Epidermal melanocyte (primary cell): ENCODE measurements around the gene ATP2B2.

Source experiments
- DNase-seq: peaks from one replicate; pipeline ENCODE4 v3.0.0; 2011; ENCODE audit warnings: low spot score; ENCODE audit not compliant: insufficient read length

Gene ATP2B2

DNA sequence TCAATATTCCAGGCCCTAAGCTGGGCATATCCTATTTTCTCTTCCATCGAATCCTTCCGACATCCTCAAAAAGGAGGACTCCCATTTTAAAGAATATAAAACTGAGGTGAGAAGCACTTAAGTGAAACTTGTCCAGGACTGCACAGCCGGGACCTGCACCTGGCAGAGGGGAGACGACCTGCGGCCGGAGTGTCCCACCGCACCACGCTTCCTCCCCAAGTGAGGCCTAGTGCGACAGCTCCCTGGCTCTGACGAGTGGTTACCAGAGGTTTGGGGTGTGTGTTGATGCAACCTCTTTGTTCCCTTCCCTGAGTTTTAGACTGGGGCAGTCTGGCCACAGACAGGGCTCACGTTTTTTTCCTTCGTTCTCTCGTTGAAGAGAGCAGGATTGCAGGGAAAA is 24.9 kb upstream of the ATP2B2 start:
- no peak for DNase-seq

DNA sequence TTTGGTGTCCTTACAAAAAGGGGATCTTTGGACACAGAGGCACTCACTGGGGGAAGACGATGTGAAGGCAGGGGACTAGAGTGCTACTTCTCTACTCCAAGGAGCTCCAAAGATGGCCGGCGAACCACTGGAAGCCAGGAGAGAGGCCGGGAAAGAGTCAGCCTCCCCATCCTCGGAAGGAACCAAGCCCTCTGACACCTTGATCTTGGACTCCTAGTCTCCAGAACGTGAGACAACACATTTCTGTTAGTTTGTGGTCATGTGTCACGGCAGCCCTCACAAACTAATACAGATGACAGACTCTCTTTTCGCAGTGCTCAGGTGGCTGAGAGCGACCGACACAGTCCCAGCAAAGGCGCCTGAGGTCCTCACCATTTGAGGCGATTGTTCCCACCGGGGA is 24.4 kb upstream of the ATP2B2 start:
- no peak for DNase-seq

DNA sequence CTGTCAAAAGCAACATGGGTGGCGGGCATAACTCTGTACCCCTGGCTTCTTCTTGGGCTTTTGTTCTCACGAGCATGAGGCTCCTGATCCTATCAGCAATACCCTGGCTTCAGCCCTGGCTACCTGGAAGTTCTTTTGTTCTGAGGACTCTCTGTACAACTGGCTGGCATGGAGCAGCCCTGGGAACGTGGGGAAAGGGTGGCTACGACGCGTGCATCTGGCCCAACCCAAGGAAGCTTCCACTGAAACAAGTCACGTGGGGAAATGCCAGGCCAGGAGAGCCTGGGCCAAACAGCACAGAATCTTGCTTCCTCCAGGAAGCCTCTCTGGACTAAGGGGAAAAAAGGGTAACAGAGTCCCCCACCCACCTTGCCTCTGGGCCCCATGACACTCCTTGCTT is 22.7 kb upstream of the ATP2B2 start:
- no peak for DNase-seq

DNA sequence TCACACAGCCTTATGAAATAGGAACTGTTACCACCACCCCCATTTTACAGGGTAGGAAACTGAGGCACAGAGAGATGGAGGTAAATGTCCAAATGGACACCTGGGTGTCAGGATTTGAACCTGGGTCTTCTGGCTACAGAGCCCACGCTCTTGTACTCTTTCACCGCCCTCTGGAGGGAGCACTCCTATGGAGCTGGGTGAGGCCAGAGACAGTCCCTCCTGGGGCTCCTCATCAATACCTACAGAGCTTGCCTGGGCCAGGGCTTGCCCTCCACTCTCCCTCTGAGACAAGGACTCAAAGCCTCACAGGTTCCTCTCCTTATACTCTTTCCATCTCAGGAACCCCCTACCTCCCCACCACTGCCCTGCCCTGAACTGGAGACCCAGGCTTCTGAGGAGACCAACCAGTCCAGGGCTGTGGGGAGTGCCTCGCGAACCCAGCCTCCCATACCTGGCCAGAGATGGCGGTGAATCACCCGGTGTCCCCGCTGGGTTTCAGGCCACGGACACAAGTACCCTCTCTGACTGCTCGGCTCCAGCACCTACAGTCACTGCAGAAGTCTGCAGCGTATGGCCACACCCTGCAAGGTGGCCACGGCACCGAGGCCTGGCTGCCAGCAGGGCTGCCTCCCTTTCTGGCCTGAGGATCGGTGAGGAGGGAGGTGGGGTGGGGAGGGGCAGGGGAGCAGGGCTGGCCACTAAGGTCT is 22.1 kb upstream of the ATP2B2 start:
- DNase-seq, result no peak

DNA sequence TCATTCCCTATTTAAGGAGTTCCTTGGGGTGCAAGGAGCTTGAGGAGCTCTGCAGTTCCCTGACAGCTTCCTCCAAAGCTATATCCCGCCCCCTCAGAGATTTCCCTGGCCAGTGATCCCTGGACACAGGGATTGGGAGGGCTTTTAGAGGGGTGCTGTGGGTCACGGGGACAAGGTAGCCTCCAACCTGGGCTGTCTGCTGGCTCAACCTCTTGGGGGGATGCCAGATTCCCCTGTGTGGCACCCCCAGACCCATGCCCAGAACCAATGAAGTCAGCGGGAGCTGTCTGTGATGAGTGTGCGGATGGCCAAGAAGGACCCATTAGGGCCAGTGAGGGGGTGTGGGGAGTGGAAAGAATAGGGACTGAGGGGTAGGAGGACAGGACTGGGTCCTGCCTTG is 21.0 kb upstream of the ATP2B2 start:
- no peak for DNase-seq

DNA sequence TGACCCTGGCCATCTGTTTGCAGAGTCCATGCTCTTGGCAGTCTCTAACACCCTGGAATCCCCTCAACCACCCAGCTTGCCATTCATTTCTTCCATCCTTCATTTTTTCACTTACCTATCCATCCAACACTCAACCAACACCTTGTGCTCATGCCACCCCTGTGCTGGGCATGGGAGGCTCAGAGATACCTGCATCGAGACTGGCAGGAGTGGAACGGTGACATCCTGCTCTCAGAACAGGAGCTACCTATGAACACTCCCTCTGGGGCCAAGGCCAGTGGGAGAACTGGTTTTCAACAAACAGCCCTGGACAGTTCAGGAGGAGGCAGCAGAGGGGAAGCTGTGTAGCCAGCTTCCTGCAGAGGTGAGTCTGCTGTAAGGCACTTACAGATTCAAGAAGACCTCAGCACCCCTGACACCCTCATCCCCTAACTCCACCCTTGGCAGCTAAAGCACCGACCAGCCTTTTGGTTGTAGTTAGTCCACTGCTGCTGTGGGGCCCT is 19.5 kb upstream of the ATP2B2 start:
- no peak for DNase-seq

DNA sequence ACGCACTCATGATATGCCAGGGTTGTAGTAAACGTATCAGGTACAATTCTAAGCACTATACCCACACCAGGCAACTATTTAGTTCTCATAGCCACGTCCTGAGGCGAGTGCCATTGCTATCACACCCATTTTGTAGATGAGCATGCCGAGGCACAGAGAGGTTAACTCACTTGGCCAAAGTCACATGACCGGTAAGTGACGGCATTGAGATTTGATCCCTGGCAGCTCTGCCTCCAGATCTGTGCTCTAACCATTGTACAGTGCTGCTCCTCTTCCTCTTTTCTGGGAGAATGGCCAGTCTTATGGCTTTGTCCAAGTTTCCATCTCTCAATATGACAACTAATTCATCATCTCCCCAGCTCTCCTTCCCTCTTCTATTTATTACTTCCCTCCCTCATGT is 18.9 kb upstream of the ATP2B2 start:
- no peak for DNase-seq

DNA sequence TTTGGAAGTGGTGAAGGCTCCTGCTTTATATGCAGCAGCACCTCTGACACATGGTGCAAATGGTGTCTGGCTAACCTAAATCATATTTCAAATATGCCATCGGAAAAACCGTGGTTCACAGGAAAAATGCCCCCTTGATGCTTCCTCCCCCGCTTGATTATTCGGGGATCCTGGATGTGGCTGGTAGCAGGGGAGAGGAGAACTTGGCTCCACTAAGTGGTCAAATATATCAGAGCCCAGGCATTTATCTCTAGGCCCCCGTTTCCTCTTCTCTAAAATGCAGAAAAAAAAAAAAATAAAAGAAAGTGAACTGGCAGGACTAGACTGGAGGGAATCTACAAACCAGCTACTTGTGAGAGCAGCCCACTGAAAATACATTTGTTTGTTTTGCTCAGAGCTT is 18.2 kb upstream of the ATP2B2 start:
- no peak for DNase-seq

DNA sequence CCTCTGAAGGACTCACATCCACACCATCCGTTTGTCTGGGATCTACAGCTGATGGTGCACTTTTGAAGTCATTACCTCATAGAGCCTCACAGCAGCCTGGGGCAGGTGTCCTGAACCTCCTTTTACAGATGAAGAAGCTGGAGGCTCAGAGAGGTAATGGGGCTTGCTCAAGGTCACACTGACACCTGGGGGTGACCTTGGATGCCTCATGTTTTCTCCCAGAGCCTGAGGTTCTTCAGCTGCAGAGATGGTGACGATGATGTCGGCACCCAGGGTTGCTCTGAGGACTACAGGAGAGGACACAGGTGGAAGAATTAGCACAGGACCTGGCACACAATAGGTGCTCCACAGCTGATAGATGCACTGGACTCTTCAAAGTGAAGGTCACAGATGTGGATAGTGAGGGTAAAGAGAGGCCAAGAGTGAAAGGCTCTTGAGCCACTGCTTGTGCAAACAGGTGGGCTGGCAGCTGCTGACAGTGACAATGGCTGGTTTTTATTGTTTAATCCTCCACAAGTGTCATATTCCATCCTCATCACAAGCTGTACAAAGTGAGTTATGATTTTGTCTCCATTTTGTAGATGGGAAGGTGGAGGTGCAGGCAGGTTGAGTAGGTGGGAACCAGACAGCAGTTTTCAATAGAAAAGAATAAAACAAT is 17.4 kb upstream of the ATP2B2 start:
- no peak for DNase-seq

DNA sequence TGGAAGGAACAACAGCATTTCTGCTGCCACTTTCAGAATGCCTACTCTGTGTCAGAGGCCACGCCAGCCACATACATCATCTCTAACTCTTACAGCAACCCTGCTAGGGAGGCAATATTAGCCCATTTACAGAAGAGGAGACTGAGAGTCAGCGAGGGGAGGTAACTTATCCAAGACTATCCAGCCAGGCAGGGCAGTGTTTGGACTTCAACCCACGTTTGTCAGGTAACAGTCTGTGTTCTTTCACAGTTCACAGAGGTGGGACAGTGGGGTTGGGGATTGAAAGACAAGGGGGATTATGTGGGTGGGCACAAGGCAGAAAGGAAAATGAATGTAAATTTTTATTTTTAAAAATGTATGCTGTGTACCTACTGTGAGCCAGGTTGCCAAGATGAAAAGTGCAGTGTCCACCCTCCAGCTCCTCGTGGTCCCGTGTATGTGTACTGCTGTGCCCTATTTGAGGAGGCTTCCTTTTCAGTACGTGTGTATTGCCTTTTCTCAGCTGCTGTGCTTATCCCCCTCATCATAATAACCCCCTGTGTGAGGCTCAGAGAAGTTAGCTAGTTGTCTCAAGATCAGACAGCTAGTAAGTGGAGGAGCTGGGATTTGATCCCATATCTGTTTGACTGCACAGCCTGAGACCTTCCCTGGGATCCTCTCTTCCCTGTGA is 16.5 kb upstream of the ATP2B2 start:
- no peak for DNase-seq

DNA sequence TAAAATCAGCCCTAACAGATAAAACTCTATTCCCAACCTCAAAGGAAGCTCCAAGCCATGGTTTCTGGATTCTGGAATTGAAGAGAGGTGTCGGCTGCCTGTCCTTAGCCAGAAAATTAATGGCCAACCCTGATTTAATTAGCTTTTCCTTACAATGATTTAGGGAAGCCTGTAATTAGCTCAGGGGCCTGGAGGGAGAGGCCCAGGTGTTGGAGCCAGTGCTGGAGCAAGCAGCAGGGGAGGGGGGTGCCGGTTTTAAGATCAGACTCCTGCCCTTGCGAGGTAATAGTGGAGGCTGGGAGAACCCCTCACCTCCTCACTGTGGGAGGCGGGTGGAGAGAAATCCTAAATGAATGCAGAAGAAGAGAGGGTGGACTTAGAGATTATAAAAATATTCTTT is 14.7 kb upstream of the ATP2B2 start:
- DNase-seq, result no peak

DNA sequence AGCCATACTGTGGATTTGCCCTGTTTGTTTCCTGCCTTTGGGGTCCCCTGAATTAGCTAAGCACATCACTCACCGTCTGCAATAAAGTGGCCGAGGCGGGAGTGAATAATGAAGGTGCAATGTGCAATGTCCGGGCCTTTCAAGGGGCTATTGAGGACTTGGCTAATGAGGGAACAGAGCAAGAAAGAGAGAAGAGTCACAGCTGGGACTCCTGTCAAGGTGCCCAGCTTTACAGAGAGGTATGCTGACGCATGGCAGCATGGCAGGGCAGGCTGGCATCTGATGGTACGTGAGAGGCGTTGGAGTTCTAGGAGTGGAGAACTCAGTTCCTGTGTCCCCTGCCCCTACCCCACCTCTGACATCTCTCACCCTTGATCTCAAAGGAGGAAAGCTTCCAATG is 13.8 kb upstream of the ATP2B2 start:
- DNase-seq, result no peak

DNA sequence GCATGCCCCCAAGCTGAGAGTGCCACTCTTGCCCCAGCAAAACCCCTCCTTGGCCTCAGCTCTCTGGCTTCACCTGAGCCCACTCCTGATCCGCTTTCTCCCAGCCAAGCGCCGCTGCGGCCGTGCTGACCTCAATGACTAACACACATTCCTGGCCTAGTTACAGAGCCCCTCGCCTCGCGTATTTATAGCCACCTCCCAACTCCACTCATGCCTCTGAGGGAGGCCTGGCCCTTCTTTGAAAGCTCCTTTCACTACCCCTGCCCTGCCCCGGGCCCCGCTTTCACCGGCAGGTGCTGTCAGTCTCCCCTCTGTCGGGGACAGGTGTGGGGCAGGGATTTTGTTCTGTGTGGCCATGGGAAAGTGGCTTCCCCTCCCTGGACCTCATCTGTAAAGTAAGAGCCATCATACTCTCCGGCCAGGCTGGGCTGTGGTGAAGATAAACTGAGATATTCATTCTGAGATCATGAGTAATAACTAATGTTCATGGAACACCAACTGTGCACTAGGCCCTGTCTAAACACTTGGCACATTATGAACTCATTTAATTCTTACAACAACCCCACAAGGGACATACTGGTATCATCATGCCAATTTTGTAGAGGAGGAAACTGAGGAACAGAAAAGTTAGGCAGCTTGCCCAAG is 13.2 kb upstream of the ATP2B2 start:
- DNase-seq, result no peak

DNA sequence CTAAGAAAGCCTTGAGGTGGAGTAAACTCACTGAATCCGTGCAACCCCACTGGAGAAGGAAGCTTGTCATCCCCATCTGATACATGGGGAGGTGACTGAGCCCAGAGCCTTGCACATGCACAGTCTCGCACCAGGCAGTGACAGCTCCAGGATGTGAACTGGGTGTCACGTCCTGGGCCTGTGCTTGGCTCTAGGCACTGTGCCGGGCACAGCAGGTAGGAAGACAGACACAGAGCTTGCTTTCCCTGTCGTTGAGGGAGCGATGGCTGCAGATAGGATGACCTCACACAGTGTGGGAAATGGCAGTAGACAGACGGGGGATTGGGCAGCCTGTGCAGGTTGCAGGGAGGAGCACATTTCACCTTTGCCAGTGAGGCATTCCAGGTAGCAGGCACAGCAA is 12.2 kb upstream of the ATP2B2 start:
- DNase-seq, result no peak

DNA sequence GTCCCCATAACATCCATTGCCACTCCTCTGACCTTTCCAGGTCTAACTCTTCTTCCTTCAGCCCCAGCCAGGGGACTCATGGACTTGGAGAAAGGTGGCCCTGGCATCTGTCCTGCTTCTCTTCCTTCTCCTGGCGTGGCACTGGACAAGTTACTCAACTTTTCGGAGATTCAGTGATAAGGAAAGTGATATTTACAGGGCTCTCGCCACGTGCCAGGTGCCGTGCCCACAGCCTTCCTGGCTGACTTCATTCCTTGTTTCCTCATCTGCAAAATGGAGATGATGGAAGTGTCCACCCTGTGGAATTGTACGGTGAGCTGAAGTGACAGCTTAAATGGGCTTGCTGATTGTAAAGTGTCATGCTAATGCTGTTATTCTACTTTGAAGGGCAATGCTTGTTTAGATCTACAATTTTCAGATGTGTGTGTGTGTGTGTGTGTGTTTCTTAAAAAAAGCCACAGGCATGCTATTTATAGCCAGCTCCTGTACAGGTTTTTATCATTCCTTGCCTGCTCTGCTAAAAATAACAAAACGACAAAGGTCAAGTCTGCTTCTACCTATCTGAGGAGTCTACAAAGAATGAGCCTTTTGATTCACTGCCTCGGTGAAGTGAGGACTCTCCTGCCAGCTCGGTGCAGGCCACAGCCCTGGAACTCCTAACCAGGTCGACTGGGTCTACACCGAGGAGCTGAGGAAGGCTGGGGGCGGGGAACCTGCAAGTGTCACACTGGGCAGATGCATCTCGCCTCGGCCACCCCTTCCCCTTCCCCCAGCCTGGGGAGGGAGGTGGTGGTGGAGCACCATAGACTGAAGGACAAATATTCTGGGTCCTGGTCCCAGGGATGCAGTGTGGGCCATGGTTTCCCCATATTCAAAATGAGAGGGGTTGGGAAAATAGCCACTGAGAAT is 11.4 kb upstream of the ATP2B2 start:
- no peak for DNase-seq

DNA sequence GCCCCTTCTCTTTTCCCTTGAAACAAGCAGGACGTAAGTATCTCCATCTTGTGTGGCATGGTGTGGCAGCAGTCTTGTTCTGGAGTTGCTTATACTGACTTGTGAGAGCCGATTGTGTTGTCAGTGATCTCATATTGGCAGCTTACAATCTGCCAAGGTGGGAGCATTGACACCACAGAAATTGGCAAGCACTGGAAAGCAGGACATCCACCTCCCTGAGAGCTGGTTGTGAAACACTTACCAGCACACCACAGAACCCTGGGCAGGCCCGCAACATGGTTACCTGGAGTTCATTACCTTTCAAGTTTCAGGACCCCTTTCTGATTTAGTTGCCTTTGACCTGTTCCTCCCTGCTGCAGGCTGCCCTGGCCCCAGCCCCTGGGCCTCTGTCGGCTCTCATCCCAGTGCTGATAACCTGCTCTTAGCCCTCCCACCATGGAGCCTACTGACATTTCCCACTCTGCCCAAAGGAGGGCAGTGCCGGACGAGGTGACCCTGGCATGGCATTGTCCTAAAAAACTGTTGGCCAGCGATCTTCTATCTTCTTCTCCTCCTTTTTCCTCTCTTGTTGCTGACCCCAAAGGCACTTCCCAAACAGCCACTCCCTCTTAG is 10.6 kb upstream of the ATP2B2 start:
- no peak for DNase-seq

DNA sequence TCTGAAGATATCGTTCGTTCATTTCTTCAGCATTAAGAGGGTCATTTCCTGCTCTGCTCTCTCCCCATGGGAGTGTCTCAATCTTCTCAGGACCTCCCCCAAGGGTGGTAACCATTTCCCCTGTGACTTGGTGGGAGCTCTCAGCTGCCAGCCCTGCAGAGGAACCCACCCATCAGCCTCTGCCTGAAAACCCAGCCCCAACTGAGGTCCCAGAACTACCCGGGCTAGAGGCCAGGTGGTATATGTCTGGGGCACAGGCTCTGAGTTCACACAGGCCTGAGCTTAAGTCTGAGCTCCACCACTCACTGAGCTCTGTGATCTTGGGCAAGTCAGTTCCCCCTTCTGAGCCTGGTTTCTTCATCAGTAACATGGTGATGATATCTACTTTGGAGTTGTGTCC is 10.0 kb upstream of the ATP2B2 start:
- DNase-seq, result no peak

DNA sequence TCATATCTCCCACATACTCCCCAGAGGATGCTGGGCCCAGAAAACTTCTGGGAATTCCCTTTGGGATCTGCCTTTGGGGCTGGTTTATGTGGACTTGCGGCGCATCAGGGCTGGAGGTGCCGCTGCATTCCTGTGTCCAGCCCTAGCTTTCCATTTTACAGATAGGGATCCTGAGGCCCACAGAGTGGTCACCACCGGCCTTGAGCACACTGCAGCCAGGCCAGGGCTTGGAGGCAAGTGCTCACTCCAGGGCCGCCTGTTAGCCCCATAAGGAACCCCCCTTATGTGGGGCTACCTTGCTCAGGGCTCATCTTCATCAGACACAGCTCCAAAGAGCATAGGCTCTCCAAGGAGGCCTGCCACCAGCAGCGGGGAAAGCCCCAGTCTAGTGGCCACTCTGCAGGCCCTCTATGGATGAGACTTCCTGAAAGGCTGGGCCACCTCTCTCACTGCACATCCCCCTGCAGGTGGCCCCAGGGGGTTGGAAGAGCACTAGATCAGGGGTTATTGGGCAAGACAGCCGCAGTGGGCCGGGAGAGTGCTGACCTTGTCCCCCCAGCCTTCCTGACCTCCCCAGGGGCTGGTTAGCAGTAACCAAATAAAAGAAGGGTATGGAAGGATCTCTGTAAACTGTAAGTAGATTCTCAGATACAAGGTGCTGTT is 9.2 kb upstream of the ATP2B2 start:
- no peak for DNase-seq

DNA sequence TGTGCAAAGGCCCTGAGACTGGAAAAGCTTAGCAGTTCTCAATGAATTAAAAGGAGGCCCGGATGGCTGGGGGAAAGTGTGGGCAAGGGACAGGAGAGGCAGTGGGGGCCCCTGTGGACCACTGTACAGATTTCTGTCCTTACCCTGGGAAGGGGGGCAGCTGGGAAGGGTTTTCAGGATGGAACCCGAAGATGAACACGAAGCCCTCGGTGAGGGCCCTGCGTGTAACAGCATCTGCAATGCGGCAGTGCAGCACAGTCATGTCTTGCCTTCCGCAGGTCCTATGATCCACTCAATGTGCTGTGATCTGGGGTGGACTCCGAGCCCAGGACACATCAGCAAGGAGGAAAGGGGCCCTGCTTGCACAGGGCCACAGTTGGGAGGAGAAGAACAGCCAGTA is 7.9 kb upstream of the ATP2B2 start:
- DNase-seq, result no peak

DNA sequence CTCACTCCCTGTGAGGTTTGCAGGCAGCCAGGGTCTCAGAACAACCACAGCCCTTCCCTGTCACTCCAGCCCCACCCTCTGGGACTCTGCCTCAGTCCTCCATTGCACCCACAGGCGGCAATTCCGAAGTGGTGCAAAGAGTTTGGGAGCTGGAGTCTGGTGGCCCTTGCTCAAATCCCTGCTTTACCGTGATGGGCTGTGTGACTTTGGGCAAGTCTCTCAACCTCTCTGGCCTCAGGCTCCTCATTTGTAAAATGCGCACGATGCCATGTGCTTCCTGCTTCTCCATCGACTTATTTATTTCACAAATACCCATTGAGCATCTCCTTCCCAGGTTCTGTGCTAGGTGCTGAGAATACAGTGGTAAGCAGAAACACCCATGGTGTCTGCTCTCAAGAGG is 7.3 kb upstream of the ATP2B2 start:
- DNase-seq, result no peak
